ENCODE measurements around the gene RABEPK.

- no peak for TF ChIP-seq CTCF (IDR thresholded peaks at IDR 0.05)
- no peak for TF ChIP-seq POLR2AphosphoS5 (IDR thresholded peaks at IDR 0.05; ENCODE audit: insufficient read depth in 1 of 2, low read depth in 1 of 2)
- TF ChIP-seq POLR2A (IDR thresholded peaks at IDR 0.05) = no peak
These were observed 22.5 kb upstream of the RABEPK start for GRCh38 chr9:125177888-125178287.
